Stimulated activated CD8-positive, alpha-beta memory T cell treated with anti-CD3 and anti-CD28 coated beads, Interleukin-4, amount 100 ng/mL, for 4 hours (primary cell): Measurements from ENCODE around the gene CLPSL1.
"Not testable (repeated sequence)": the region's sequence is repeated elsewhere in the genome, so short reads cannot be mapped to it uniquely, and the experiment has no call there.

ENCODE experiments used
- DNase-seq, 2 donors: peaks; one replicate each; pipeline ENCODE4 v3.0.0-alpha.2; 2020; ENCODE audit warnings: low read depth in 2 of 2, low spot score in 1 of 2

Gene CLPSL1, protein sequence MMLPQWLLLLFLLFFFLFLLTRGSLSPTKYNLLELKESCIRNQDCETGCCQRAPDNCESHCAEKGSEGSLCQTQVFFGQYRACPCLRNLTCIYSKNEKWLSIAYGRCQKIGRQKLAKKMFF

DNA sequence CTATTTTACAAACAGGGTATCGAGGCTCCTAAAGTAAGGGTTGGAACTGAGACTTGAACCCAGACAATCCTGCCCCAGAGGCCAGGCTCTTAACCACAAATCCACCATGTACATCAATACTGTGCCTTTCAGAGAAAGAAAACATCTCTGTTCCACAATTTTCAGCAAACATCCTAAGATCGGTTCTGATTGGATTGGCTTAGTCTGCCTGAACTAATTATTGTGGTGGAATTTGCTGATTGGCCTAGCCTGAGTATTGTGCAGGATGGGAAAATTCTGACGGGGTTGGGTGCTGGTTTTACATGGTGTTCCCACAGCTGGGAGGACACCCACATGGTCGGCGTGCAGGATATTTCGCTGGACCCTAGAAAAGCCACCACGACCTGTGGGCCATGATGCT, at the start of gene CLPSL1:
TSS of gene CLPSL1 (plus strand) at position 301 of the 400 bp plus-strand sequence. CDS start at position 393, 92 bp downstream.
- no peak for DNase-seq

DNA sequence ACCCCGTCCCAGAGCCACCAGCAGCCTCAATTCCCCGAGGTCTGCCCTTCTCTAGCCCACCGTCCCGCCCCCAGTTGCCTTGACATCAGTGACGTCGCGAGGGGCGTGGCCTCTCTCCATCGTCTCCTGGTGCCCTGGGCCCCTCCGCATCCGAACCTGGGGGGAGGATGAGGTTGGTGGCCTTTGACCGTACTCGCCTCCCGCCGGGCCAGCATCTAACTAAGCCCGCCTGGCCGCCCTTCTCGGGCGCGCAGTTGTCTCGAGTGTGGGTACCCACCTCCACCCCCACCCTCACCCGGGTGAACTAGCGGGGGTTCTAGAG, 49.4 kb upstream of the CLPSL1 start:
- peak; percentile 87 to 93 for DNase-seq

DNA sequence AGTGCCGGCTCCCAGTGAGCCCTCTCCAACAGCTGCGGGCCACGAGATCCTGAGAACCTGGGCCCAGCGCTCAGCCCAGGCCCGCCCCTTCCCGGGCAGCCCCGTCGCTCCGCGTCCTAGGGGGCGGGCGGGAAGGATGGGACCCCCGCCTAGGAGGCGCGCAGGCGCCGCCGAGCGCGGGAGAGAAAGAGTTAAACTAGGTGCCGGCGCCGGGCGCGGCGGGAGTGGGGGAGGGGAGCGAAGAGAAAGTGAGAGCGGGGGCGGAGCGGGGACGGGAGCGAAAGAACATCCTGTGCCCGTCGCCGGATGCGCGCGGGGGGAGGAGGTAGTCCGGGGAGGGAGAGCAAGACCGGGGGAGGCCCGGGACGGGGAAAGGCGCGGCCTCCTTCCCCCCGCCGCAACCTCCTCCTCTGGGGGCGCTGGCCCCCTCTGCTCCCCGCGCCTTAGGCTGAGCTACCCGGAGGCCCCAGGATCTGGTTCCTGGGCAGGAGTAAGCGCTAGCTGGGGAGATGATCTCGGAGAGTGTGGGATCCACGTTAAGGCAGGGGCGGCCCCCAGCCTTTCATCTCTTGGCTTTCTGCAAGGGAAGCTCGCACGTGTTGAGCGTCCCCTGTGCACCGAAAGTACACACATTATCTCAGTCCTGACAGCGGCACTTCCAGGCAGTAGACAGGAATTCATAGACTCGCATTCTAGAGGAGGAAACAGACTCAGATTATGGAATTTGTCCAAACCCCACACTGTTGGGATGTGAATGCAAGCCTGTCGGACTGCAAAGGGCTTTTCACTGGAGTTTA, 48.9 kb upstream of the CLPSL1 start:
- DNase-seq, result peak; percentile 88

DNA sequence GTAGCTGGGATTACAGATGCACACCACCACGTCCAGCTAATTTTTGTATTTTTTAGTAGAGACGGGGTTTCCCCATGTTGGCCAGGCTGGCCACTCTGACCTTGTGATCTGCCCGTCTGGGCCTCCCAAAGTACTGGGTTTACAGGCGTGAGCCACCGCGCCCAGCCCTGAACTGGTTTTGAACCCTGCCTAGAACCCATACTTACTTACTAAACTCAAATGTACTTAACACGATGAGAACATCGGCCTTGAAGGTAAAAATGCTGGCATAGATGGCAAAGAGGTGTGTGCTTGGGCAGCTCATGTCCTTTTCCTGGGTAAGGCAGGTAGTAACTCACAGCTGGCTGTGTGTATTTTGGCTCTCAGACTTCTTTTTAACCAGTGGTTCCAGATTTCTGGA, 47.2 kb upstream of the CLPSL1 start:
- no peak for DNase-seq

DNA sequence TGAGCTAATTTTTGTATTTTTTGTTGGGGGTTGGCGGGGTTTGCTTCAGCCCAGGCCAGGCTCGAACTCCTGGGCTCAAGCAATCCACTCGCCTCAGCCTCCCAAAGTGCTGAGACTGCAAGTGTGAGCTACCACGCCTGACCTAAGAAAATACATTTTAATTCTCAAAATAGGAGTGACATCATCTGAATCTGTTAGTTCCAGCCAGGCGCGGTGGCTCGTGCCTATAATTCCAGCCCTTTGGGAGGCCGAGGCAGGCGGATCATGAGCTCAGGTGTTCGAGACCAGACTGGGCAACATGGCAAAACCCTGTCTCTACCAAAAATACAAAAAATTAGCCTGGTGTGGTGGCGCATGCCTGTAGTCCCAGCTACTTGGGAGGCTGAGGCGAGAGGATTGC, 46.5 kb upstream of the CLPSL1 start:
- DNase-seq, result not testable (repeated sequence)

DNA sequence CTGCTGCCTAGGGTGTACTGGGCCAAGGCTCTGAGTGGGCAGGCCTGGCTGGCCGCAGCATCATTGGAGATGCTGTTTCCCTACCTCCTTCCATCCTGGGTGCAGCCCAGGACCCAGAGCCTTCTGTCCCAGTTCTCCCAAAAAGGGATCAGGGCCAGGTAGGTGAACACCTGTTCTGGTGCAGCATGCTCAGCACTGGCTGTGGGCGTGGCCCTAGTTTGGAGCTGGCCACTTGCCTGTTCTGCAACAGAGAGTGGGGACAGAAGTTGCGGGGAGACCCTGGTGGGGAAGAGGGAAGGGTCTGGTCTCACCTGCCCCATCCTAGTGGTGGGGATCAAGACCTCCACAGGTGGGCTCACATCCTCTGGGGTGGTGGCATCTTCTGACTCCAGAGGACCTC, 45.4 kb upstream of the CLPSL1 start:
- DNase-seq, result no peak

DNA sequence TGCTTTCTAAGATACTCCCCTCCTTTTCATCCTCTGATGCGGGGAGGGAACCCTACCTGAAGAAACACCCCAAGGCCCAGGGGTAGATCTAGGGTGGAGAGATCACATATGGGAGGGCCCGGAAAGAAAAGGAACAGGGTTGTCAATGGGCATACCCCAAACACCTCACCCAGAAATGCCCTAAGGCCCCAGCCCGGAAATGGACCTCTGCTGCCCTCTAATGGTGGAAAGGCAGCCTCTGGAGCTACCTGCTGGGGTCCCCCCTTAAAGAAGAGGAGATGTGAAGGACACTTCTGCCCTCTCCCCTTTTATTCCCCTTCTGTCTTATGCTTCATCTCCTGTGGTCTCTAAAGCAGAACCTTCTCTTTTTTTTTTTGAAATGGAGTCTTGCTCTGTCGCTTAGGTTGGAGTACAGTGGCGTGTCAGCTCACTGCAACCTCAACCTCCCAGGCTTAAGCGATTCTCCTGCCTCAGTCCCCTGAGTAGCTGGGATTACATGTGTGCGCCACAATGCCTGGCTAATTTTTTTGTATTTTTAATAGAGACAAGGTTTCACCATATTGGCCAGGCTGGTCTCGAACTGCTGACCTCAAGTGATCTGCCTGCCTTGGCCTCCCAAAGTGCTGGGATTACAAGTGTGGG, 44.4 kb upstream of the CLPSL1 start:
- peak; percentile 72 to 85 for DNase-seq

DNA sequence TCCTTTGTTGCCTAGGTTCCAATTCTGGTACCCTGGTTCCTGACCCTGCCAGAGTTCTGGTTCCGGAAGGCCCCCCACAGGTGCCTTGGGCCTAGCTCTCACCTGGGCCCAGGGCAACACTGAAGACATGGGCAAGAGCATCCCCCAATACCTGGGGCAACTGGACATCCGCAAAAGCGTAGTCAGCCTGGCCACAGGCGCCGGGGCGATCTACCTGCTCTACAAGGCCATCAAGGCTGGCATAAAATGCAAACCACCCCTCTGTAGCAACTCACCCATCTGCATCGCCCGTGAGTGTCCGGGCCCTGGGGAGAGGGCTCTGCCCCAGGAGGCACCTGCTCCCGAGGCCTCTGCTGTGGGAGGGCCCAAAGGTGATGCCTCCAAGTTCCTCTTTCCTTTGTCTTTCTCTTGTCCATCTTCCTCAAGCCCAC, 43.8 kb upstream of the CLPSL1 start, which contains the start of gene ARMC12:
TSS of gene ARMC12 (plus strand) at position 51 of the 431 bp plus-strand sequence. CDS start at position 128, 77 bp downstream.
- no peak for DNase-seq

DNA sequence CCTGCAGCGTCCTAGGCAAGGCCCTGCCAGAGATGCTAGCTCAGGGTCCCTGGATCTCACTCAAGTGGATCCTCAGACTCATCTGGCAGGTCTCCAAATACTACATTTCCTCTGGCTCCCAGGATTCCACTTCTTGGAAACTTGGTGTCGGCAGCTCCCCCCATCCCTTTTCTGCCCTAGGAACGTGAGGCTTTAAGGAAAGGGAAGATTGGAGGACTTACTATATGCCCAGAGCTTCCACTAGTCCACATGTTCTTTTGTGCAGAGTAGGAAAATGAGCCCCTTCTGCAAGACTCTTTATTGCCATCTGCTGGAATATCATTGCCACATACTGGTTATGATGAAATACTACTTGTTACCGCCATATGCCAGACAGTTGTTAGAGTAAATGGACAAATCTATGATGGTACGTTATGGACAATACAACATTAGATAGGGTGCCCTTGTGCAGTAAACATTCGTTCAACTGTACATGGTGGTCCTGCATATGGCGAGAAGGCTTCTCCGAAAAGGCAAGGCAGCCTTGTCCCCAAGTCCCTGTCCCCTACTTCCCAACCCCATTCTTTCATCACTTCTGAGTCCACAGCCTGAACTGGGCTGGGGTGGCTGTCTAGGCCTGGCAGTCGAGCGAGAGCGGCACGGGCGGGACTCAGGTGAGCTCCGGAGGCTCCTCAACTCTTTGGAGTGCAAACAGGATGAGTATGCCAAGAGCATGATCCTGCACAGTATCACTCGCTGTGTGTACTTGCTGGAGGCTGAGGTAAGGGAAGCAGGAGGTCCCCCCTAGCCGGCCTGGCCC, 43.2 kb upstream of the CLPSL1 start:
- DNase-seq, result no peak

DNA sequence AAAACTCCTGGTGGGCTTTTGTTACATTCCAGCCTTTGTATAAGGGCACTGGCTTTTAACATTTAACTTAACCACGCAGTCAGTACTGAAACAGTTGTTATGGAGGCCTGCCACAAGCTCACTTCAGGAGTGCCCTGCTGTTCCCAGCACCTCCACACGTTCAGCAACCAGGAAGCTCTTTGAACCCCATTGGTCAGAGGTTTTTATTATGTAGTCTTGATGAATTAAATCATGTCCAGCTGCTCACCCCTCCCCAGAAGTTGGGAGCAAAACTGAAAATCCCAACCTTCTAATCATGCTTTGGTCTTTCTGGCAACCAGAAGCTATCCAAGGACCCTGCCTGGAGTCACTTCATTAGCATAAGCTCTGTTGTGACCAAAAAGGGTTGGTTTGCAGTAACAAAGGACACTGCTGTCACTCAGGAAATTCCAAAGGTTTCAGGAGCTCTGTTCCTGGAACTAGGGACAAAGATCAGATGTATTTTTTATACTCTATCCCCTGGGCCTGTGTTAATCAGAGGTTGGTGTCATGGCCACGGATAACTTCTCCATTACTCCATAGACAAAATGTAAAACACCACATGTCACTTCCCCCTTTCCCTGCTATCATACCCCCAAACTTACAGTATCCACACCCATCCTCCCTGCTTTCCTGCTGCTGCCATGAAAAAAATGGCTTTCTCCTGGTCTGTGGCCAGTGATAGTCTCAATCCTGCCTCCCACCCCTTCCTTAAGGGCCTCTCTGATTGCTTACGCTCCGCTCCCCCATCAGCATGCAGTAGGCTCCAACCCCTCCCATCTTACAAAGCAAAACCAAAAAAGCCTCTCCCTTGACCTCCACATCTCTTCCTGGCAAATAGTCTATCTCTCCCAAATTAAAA, 40.9 kb upstream of the CLPSL1 start:
- no peak for DNase-seq

DNA sequence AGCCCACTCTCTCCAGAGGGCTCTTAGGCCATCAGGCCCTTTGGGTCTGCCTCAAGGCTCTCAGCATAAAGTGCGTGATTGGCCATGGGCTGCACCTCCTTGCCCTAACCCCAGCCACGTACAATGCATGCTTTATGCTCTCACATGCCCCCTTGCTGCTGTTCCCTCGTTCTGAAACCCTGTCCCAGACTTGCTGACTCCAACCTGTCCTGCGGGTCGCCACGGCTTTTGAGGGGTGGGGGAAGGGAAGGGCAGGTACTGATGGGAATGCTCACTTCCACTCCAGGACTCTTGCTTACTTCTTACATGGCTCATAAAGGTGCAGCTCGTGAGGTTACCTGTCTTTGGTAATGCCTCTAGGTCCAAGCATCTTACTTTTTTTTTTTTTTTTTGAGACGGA, 38.0 kb upstream of the CLPSL1 start:
- DNase-seq, result no peak

DNA sequence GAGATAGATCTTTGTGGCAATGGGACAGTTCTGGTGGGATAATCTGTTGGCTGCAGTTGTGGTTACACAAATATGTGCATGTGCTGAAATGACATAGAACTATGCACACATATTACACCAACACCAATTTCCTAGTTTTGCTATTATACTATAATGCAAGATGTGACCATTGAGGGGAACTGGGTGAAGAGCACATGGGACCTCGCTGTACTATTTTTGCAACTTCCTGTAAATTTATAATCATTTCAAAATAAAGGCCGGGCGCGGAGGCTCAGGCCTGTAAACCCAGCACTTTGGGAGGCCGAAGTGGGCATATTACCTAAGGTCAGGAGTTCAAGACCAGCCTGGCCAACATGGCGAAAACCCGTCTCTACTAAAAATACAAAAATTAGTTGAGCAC, 35.3 kb upstream of the CLPSL1 start:
- DNase-seq, result no peak

DNA sequence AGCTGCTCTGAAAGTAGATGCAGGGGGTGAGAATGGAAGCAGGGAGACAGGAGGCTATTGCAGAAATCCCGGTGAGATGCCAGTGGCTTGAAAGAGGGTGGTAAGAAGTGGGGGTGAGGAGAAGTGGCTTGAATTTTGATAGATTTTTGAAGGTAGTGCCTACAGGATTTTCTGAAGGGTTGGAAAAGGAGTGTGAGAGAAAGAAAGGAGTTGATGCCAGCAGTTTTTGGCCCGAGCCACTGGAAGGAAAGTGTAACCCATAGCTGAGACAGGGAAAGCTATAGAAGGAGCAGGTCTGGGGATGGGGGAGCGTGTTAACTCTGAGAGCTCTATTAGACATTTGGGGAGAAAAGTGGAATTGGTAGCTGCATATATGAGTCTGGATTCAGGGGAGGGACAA, 34.3 kb upstream of the CLPSL1 start:
- DNase-seq, result no peak

DNA sequence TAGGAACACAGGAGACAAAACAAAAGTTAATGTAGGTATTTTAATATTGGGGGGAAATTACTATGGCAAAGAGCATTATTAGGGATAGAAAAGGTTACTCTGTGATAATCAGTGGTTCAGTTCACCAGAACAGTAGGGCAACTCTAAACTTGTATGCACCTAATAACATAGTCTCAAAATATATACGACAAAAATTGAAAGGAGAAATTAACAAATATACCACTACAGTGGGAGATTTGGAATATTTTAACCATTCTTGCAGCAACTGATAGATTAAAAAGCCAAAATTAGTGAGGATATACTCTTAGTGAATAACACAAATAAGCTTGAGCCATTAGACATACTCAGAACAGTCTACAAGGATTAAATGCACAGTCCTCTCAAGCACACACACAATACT, 32.9 kb upstream of the CLPSL1 start:
- no peak for DNase-seq

DNA sequence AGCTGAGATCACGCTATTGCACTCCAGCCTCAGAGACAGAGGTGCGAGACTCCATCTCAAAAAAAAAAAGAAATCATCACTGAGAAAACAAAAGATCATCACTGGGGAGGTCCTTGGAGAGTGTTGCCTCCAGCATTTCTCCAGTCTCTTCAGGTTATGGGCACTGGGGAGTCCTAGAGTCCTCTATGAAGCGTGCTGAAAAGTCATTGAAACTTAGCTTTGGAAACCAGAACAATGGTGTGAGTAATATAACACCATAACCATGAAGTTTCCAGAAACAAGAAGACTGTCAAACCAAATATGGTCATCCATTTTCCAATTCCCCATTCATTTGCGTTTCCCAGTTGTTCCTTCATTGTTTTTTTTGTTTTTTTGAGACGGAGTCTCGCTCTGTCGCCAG, 30.3 kb upstream of the CLPSL1 start:
- no peak for DNase-seq

DNA sequence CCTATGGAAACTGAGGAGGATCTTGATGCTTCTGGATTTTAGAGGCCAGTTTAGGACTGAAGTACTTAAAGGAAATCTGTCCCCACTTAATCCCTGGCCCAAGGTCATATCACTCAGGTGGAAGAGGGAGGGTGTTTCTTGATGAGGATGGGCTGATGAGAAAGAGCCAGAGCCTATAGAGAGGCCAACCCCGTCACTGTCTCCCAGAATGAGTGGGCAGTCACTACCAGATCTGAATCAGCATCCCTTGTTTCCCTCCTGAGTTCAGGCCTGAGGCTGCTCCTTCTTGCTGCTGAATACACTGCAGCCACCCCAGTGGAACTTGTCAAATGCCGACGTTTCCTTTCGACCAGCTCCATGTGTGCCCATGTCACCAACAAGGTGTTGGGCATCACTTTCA, 29.2 kb upstream of the CLPSL1 start:
- DNase-seq, result no peak

DNA sequence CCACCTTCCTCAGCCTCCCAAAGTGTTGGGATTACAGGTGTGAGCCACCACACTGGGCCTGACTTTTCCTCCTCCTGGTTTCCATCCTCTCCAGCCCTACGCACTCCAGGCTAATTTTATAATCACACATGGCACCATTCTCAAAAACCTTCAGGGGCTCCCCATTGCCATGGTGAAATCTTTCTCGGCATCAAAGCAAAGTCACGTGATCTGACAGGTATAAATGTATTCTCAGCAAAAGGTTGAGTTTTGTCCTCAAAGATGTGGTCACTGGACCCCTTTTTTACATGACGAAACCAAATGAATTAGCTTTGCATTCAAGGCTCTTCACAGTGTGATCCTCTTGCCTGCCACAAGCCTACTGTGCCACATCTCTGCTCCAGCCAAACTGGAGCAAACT, 28.5 kb upstream of the CLPSL1 start:
- DNase-seq, result no peak

DNA sequence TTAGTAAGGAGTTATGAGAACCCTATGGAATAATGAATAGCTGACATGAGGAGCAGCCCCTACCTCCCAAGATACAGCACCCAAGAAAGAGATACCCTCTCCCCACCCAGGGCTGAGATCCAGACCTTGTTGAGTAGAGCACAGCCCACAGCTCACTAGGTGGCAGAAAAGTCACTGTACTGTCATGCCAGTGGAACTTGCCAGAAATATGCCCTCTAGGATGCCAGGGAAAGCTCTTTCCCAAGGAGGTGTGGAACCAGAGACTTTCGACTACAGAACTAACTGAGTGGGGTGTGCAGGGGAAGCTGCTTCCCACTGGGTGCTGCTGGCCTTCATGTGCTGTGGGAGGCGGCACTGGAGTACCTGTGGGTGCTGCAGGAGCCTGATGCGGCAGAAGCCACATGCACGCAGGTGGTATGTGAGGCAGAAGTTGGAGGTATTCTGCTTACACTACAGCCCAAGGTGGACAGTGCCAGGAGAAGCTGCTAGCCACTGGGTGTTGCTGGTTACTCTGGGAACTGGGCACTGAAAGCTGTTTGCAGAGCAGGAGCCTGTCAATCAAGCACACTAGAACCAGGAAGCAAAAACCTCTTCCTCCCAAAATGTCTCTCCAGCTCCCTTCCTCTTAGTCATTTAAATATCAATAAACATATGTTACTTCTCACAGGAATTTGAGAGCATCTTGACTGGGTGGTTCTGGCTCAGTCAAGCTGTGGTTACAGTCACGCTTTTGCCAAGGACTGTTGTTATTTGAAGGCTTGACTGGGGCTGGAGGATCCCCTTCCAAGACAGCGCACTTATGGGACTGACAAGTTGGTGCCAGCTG, 26.2 kb upstream of the CLPSL1 start:
- DNase-seq, result no peak

DNA sequence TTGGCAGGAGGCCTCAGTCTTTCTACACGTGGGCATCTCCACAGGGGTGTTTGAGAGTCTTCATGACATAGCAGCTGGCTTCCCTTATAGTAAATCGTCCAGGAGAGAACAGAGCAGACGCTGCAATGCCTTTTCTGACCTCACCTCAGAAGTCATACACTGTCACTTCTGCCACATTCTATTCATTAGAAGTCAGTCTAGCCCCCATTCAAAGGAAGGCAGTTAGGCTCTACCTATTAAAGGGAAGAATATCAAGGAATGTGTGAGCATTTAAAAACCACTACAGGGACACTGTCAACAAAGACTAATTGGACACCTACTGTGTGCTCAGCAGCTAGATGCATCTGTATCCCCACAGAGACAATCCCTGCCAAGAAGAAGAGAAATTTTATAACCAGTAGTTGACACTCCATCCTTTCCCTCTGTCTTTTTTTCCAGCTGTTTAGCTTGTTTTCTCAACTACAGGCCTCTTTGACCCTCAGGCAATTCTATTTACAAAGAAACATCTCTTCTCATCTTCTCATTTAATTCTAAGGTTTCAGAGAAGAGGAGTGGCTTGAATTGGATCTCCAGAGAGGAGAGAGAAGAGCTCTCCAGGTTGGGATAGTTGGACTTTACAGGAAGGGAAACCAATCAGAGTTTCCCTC, 25.4 kb upstream of the CLPSL1 start:
- DNase-seq, result no peak
